WERI-Rb-1 (cell line): ENCODE data around the gene UHMK1.

Experiments used
- DNase-seq: peaks from one replicate; pipeline ENCODE4 v3.0.0-alpha.2; 2020
- H3K27ac ChIP-seq: fragments of 250-450 bp; sonication (Bioruptor Pico); 2 replicates; pipeline ENCODE4 v1.5.1; 2020; ENCODE audit warnings: mild to moderate bottlenecking, moderate library complexity
- H3K27me3 ChIP-seq: fragments of 250-450 bp; sonication (Bioruptor Pico); 2 replicates; pipeline ENCODE4 v1.5.1; 2021; ENCODE audit warnings: mild to moderate bottlenecking, low read depth, moderate library complexity; ENCODE audit not compliant: insufficient read depth, severe bottlenecking
- H3K36me3 ChIP-seq: fragments of 250-450 bp; sonication (Bioruptor Pico); 2 replicates; pipeline ENCODE4 v1.5.1; 2020; ENCODE audit warnings: mild to moderate bottlenecking, moderate library complexity
- H3K4me3 ChIP-seq: 2 replicates; pipeline ENCODE4 v1.5.1; 2011; ENCODE audit warnings: low read depth, mild to moderate bottlenecking, control low read depth, low read length
- H3K9me3 ChIP-seq: fragments of 250-450 bp; sonication (Bioruptor Pico); 2 replicates; pipeline ENCODE4 v1.5.1; 2021; ENCODE audit warnings: mild to moderate bottlenecking, moderate library complexity; ENCODE audit not compliant: severe bottlenecking
- TF ChIP-seq, protein P1 (sequence below): IDR thresholded peaks from 2 replicates; pipeline ENCODE4 v1.5.1; 2011; ENCODE audit warnings: low read depth, mild to moderate bottlenecking, control low read depth, inconsistent platforms, low read length

The UHMK1 gene

GRCh38 chr1:162466797-162467196, 30.8 kb upstream of the UHMK1 start:
- no peak overlapping the region for H3K4me3 ChIP-seq
- DNase-seq = peak; percentile 62
- no peaks in the 10 kb centered on the region for H3K27me3 ChIP-seq
- H3K9me3 ChIP-seq = peaks cover 3% of the 10 kb centered on the region
- TF ChIP-seq, protein P1, sequence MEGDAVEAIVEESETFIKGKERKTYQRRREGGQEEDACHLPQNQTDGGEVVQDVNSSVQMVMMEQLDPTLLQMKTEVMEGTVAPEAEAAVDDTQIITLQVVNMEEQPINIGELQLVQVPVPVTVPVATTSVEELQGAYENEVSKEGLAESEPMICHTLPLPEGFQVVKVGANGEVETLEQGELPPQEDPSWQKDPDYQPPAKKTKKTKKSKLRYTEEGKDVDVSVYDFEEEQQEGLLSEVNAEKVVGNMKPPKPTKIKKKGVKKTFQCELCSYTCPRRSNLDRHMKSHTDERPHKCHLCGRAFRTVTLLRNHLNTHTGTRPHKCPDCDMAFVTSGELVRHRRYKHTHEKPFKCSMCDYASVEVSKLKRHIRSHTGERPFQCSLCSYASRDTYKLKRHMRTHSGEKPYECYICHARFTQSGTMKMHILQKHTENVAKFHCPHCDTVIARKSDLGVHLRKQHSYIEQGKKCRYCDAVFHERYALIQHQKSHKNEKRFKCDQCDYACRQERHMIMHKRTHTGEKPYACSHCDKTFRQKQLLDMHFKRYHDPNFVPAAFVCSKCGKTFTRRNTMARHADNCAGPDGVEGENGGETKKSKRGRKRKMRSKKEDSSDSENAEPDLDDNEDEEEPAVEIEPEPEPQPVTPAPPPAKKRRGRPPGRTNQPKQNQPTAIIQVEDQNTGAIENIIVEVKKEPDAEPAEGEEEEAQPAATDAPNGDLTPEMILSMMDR = no peak
- no peaks in the 10 kb centered on the region for H3K36me3 ChIP-seq
- peak overlapping the region; percentile 15; the same call in 1 of the 2 replicates for H3K27ac ChIP-seq

GRCh38 chr1:162470216-162470615, 27.4 kb upstream of the UHMK1 start:
- DNase-seq = no peak

DNA sequence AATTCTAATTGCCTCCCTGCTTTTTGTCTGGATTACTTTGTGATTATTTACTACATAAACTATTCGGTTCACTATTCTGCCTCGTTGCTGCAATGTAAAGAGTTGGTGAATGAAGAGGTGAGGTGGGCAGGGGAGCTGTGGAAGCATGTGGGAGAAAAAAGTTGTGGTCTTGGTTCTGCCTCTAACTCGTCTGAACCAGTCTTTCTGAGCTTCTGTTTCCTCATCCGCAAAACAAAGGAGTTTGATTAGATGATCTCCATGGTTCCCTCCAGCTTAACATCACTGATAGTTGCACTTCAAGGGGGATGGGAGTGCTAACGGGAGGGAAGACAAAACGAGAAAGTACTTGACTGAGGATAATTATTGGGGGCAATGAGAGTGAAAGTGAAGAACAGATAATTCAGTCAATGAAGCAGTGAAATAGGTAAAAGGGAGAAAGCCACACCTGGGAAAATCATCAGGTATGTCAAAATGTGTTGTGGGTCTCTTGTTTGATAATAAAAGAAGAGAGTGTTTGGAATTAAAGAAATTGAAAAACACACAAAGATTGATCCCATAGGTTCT, 26.2 kb upstream of the UHMK1 start:
- Histone ChIP-seq H3K27me3 (no peaks in the 10 kb centered on the region), H3K4me3 (no peak overlapping the region), H3K36me3 (no peaks in the 10 kb centered on the region), H3K9me3 (peaks cover 5% of the 10 kb centered on the region), H3K27ac (no peak overlapping the region)
- TF ChIP-seq, protein P1 = no peak
- DNase-seq = no peak

More at GRCh38 chr1:162470216-162470615, 27.4 kb upstream of the UHMK1 start:
- no peaks in the 10 kb centered on the region for H3K9me3 ChIP-seq
- H3K4me3 ChIP-seq = no peak overlapping the region
- TF ChIP-seq, protein P1 = no peak
- no peaks in the 10 kb centered on the region for H3K36me3 ChIP-seq
- H3K27ac ChIP-seq = no peak overlapping the region
- H3K27me3 ChIP-seq = no peaks in the 10 kb centered on the region

DNA sequence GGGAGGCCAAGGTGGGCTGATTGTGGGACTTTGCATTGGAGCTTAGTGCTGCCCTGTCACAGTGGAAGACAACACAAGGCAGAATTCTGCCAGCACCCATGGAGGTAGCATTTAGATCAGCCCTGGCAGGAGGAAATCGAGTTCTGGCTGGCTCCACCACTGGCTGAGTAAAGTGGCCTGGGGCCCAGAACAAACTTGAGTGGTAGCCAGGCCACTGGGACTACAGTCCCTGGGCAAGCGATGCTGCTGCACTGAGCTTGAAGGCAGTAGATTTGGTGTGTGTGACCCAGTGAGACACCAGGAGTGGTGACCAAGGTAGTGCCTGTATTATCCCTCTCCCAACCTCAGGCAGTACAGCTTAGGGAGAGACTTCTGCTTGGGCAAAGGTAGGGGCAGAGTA, 22.5 kb upstream of the UHMK1 start:
- DNase-seq = no peak
- TF ChIP-seq, protein P1 = no peak
- H3K9me3 ChIP-seq = peaks cover 15% of the 10 kb centered on the region
- H3K36me3 ChIP-seq = no peaks in the 10 kb centered on the region
- H3K27me3 ChIP-seq = no peaks in the 10 kb centered on the region
- no peak overlapping the region for H3K27ac ChIP-seq
- H3K4me3 ChIP-seq = no peak overlapping the region

- Histone ChIP-seq H3K27ac (no peak overlapping the region), H3K4me3 (no peak overlapping the region), H3K9me3 (peaks cover 15% of the 10 kb centered on the region), H3K27me3 (no peaks in the 10 kb centered on the region), H3K36me3 (no peaks in the 10 kb centered on the region)
- DNase-seq = peak; percentile 58
- TF ChIP-seq, protein P1 = peak; percentile 69
These were observed 22.0 kb upstream of the UHMK1 start for GRCh38 chr1:162475539-162476185.
